SK-N-SH (cell line): ENCODE data around the gene BCR. TPM values are rescaled to one million over a fixed set of nuclear protein-coding genes. Genes with fewer than 3 reads are reported as not detected.

Experiments used
- CTCF ChIA-PET: fragments of 300-600, 350-600 bp; formaldehyde crosslinking; extraction: SDS; loops from one replicate; lab custom pipeline; 2021; lab: Yijun Ruan, JAX
- POLR2A ChIA-PET: fragments of 350-600 bp; sonication (Branson Sonifier 250); formaldehyde crosslinking; extraction: SDS; loops from one replicate; lab custom pipeline; 2020; ENCODE audit warnings: antibody characterized with exemption, inconsistent platforms; lab: Yijun Ruan, JAX
- DNase-seq: peaks from one replicate; pipeline ENCODE4 v3.0.0; 2012
- H2AFZ ChIP-seq: fragments of 200-600 bp; sonication (generic); 2 replicates; pipeline ENCODE4 v1.8.1; 2016; ENCODE audit warnings: antibody characterized with exemption, mild to moderate bottlenecking, low read depth
- H3F3A ChIP-seq: fragments of 200-600 bp; sonication (generic); replicated peaks from 2 replicates; pipeline ENCODE3; 2016; ENCODE audit warnings: antibody characterized with exemption, mild to moderate bottlenecking; ENCODE audit not compliant: insufficient read depth
- H3K27ac ChIP-seq, 2 experiments: fragments of 200-500 bp in 1 of 2; fragments of 200-600 bp in 1 of 2; sonication (Bioruptor generic) in 1 of 2; sonication (generic), shearing (Covaris generic) in 1 of 2; 2 replicates each; pipeline versions ENCODE4 v1.5.1 to v1.6.1; 2014 to 2016; ENCODE audit warnings: low read depth in 2 of 2, inconsistent platforms in 1 of 2, low read length in 1 of 2, mild to moderate bottlenecking in 1 of 2, mixed read lengths in 1 of 2
- H3K27me3 ChIP-seq: fragments of 200-600 bp; sonication (generic), shearing (Covaris generic); 2 replicates; pipeline ENCODE4 v1.6.1; 2016; ENCODE audit warnings: mixed run types; ENCODE audit not compliant: insufficient read depth
- H3K36me3 ChIP-seq, 2 experiments: fragments of 200-500 bp in 1 of 2; fragments of 200-600 bp in 1 of 2; sonication (Bioruptor generic) in 1 of 2; sonication (generic) in 1 of 2; replicated peaks in 1 of 2; 2 replicates each; pipeline versions ENCODE3 to v1.5.1; 2014 to 2016; ENCODE audit warnings: low read length in 1 of 2, mild to moderate bottlenecking in 1 of 2; ENCODE audit not compliant: insufficient read depth in 2 of 2, control insufficient read depth in 1 of 2
- H3K4me1 ChIP-seq, 2 experiments: fragments of 200-500 bp in 1 of 2; fragments of 200-600 bp in 1 of 2; sonication (Bioruptor generic) in 1 of 2; sonication (generic), shearing (Covaris generic) in 1 of 2; 2 replicates each; pipeline versions ENCODE4 v1.5.1 to v1.6.1; 2014 to 2016; ENCODE audit warnings: low read depth in 1 of 2, low read length in 1 of 2, mixed run types in 1 of 2; ENCODE audit not compliant: insufficient read depth in 2 of 2, control insufficient read depth in 1 of 2
- H3K4me2 ChIP-seq: fragments of 200-600 bp; sonication (generic), shearing (Covaris generic); 2 replicates; pipeline ENCODE4 v1.6.1; 2017; ENCODE audit warnings: mixed run types
- H3K4me3 ChIP-seq, 2 experiments: fragments of 200-500 bp in 1 of 2; fragments of 200-600 bp in 1 of 2; sonication (Bioruptor generic) in 1 of 2; sonication (generic), shearing (Covaris generic) in 1 of 2; 2 replicates each; pipeline versions ENCODE4 v1.5.1 to v1.8.1; 2014 to 2016; ENCODE audit warnings: low read depth in 2 of 2, inconsistent platforms in 1 of 2, low read length in 1 of 2, mild to moderate bottlenecking in 1 of 2, mixed read lengths in 1 of 2, moderate library complexity in 1 of 2
- H3K79me2 ChIP-seq: fragments of 200-600 bp; sonication (generic); 2 replicates; pipeline ENCODE4 v1.8.1; 2017; ENCODE audit warnings: mild to moderate bottlenecking; ENCODE audit not compliant: insufficient read depth
- H3K9ac ChIP-seq: fragments of 200-600 bp; sonication (generic); 2 replicates; pipeline ENCODE4 v1.6.1; 2017; ENCODE audit warnings: mixed run types
- H3K9me2 ChIP-seq: fragments of 200-600 bp; sonication (generic); 2 replicates; pipeline ENCODE4 v1.6.1; 2017; ENCODE audit warnings: mixed run types
- H3K9me3 ChIP-seq: fragments of 200-600 bp; sonication (generic); 2 replicates; pipeline ENCODE4 v1.6.1; 2017; ENCODE audit warnings: mixed run types, mild to moderate bottlenecking, moderate library complexity
- H4K20me1 ChIP-seq: fragments of 200-600 bp; sonication (generic); 2 replicates; pipeline ENCODE4 v1.6.1; 2017; ENCODE audit warnings: mild to moderate bottlenecking, mixed run types; ENCODE audit not compliant: insufficient read depth
- CHD2 ChIP-seq: fragments of 150-350 bp; IDR thresholded peaks from 2 replicates; pipeline ENCODE4 v1.6.1; 2018; ENCODE audit warnings: low read length; ENCODE audit not compliant: partially characterized antibody
- CTCF ChIP-seq: fragments of 200-600 bp; sonication (generic); IDR thresholded peaks from 2 replicates; pipeline ENCODE4 v1.6.1; 2017; ENCODE audit warnings: antibody characterized with exemption, mild to moderate bottlenecking, moderate library complexity
- ELF1 ChIP-seq: IDR thresholded peaks from 2 replicates; pipeline ENCODE4 v1.4.0; 2012
- EP300 ChIP-seq, 2 experiments: IDR thresholded peaks; 2 replicates each; pipeline versions ENCODE4 v1.4.0 to v1.6.1; 2012; ENCODE audit warnings: borderline replicate concordance in 1 of 2, low read depth in 1 of 2, low read length in 1 of 2
- EZH2phosphoT487 ChIP-seq: fragments of 200-600 bp; sonication (generic); IDR thresholded peaks from 2 replicates; pipeline ENCODE4 v1.6.1; 2017; ENCODE audit warnings: low read depth, mixed run types, mild to moderate bottlenecking, antibody characterized with exemption, moderate library complexity, borderline replicate concordance
- FOSL2 ChIP-seq: IDR thresholded peaks from 2 replicates; pipeline ENCODE4 v1.4.0; 2012; ENCODE audit warnings: low read depth, mild to moderate bottlenecking, moderate library complexity, borderline replicate concordance
- FOXJ3 ChIP-seq: sonication (generic); formaldehyde crosslinking; IDR thresholded peaks from 2 replicates; pipeline ENCODE4 v1.5.1; 2020; ENCODE audit warnings: mild to moderate bottlenecking, missing genetic modification reagents
- FOXM1 ChIP-seq: IDR thresholded peaks from 2 replicates; pipeline ENCODE4 v1.4.0; 2012; ENCODE audit warnings: low read depth, mild to moderate bottlenecking
- GABPA ChIP-seq: IDR thresholded peaks from 2 replicates; pipeline ENCODE4 v1.4.0; 2012; ENCODE audit warnings: low read depth, mild to moderate bottlenecking
- JUND ChIP-seq: IDR thresholded peaks from 2 replicates; pipeline ENCODE4 v1.4.0; 2012
- MAX ChIP-seq: IDR thresholded peaks from 2 replicates; pipeline ENCODE4 v1.4.0; 2012; ENCODE audit warnings: low read depth
- MXI1 ChIP-seq: IDR thresholded peaks from 2 replicates; pipeline ENCODE4 v1.6.1; 2012; ENCODE audit warnings: mild to moderate bottlenecking, low read depth, low read length, improper control_type of control experiment
- NFIC ChIP-seq: IDR thresholded peaks from 2 replicates; pipeline ENCODE4 v1.4.0; 2012; ENCODE audit warnings: borderline replicate concordance
- NRF1 ChIP-seq: IDR thresholded peaks from 2 replicates; pipeline ENCODE4 v1.6.1; 2012; ENCODE audit warnings: low read depth, mild to moderate bottlenecking, low read length
- RAD21 ChIP-seq: IDR thresholded peaks from 2 replicates; pipeline ENCODE4 v1.6.1; 2012; ENCODE audit warnings: mild to moderate bottlenecking, low read length
- RCOR1 ChIP-seq: fragments of 150-350 bp; IDR thresholded peaks from 2 replicates; pipeline ENCODE4 v1.6.1; 2017; ENCODE audit warnings: antibody characterized with exemption, low read length
- REST ChIP-seq: IDR thresholded peaks from 2 replicates; pipeline ENCODE4 v1.6.1; 2012; ENCODE audit warnings: mild to moderate bottlenecking, low read depth, low read length, moderate library complexity
- RXRA ChIP-seq: IDR thresholded peaks from 2 replicates; pipeline ENCODE4 v1.4.0; 2012; ENCODE audit warnings: low read depth, mild to moderate bottlenecking, borderline replicate concordance
- SIN3A ChIP-seq: IDR thresholded peaks from 2 replicates; pipeline ENCODE4 v1.6.1; 2012; ENCODE audit warnings: low read depth, mild to moderate bottlenecking, low read length, moderate library complexity, borderline replicate concordance
- TAF1 ChIP-seq: IDR thresholded peaks from 2 replicates; pipeline ENCODE4 v1.6.1; 2012; ENCODE audit warnings: low read depth, mild to moderate bottlenecking, low read length, moderate library complexity, borderline replicate concordance
- ZBTB33 ChIP-seq: IDR thresholded peaks from 2 replicates; pipeline ENCODE4 v1.4.0; 2012; ENCODE audit warnings: low read depth, borderline replicate concordance
- WGBS: methylation state at CpG from one replicate; pipeline ENCODE4 v1.1.6; 2017; ENCODE audit warnings: low lambda C conversion rate; 5-methylcytosine and 5-hydroxymethylcytosine counted together
- polyA plus RNA-seq, 3 experiments: library from polyadenylated mRNA; depleted of rRNA; stranded (reverse); fragments of >200 nt; gene quantifications; 2 replicates each; pipeline ENCODE4 v1.2.3, GENCODE V29; 2012

Gene BCR
- polyA plus RNA-seq, 1 of the 3 experiments (the other 2 are of a cell fraction), result 50.9 TPM

- no peaks in the 10 kb centered on the region for H3K79me2 ChIP-seq
- no peak overlapping the region for H2AFZ ChIP-seq
- peaks cover 0 to 7% of the 10 kb centered on the region in 2 experiments; a peak in 1 of 4 replicates for H3K4me1 ChIP-seq
- TF ChIP-seq CTCF (no peak), TAF1 (no peak), NFIC (no peak), ZBTB33 (no peak), NRF1 (no peak), CHD2 (no peak)
- TF ChIP-seq, all 33 proteins: peak for 0
- ChIA-PET POLR2A (no interaction called here), CTCF (interaction anchor here (0.9 to 1.0 kb wide), 2 partner anchors 13 to 202 kb away, joined by 3 read pairs; no protein-coding TSS in a partner anchor)
- DNase-seq, result no peak
- Histone ChIP-seq H3F3A (no peaks in the 10 kb centered on the region), H3K4me2 (no peak overlapping the region), H3K9ac (no peak overlapping the region), H3K4me3 (no peak overlapping the region), H3K9me3 (no peaks in the 10 kb centered on the region), H4K20me1 (no peaks in the 10 kb centered on the region), H3K27ac (no peak overlapping the region), H3K27me3 (no peaks in the 10 kb centered on the region), H3K36me3 (no peaks in the 10 kb centered on the region), H3K9me2 (no peaks in the 10 kb centered on the region)
- 90% methylated on average over 2 of the region's 4 CpGs for WGBS
These were observed 19.3 kb upstream of the BCR start for GRCh38 chr22:23161029-23161428.

GRCh38 chr22:23161574-23161973 is 18.7 kb upstream of the BCR start:
- no peaks in the 10 kb centered on the region for H3K9me3 ChIP-seq
- ChIA-PET POLR2A (no interaction called here), CTCF (interaction anchor here (0.9 to 2.6 kb wide), 3 partner anchors 13 to 203 kb away, joined by 3 to 11 read pairs (median 3); no protein-coding TSS in a partner anchor)
- H2AFZ ChIP-seq, result no peak overlapping the region
- H3K79me2 ChIP-seq, result no peaks in the 10 kb centered on the region
- no peak overlapping the region for H3K4me3 ChIP-seq
- H3K9ac ChIP-seq, result no peak overlapping the region
- no peaks in the 10 kb centered on the region for H3K36me3 ChIP-seq
- H3K4me1 ChIP-seq, result peaks cover 0 to 7% of the 10 kb centered on the region in 2 experiments; a peak in 1 of 4 replicates
- H3F3A ChIP-seq, result no peaks in the 10 kb centered on the region
- no peaks in the 10 kb centered on the region for H4K20me1 ChIP-seq
- H3K27me3 ChIP-seq, result no peaks in the 10 kb centered on the region
- H3K4me2 ChIP-seq, result no peak overlapping the region
- H3K27ac ChIP-seq, result no peak overlapping the region
- DNase-seq, result no peak
- 100% methylated on average over 7 of the region's 13 CpGs for WGBS
- no peaks in the 10 kb centered on the region for H3K9me2 ChIP-seq
- TF ChIP-seq SIN3A, result no peak
- TF ChIP-seq GABPA, result no peak
- TF ChIP-seq EP300 (IDR thresholded peaks at IDR 0.05; ENCODE audit: borderline replicate concordance in 1 of 2, low read depth in 1 of 2, low read length in 1 of 2), result no peak
- no peak for TF ChIP-seq ELF1
- TF ChIP-seq FOXM1, result no peak
- TF ChIP-seq RXRA, result no peak
- no peak for TF ChIP-seq JUND
- TF ChIP-seq TAF1, result no peak
- TF ChIP-seq FOSL2, result no peak
- no peak for TF ChIP-seq REST
- no peak for TF ChIP-seq MXI1
- no peak for TF ChIP-seq RAD21
- no peak for TF ChIP-seq RCOR1
- TF ChIP-seq MAX, result no peak
- TF ChIP-seq EZH2phosphoT487, result no peak
- TF ChIP-seq NFIC, result no peak
- TF ChIP-seq FOXJ3, result no peak
